Activated CD8-positive, alpha-beta memory T cell treated with anti-CD3 and anti-CD28 coated beads, Interleukin-2, amount 50 U/mL, for 4 hours (primary cell): ENCODE results near the gene PARP2.
"Not testable (repeated sequence)": the region's sequence is repeated elsewhere in the genome, so short reads cannot be mapped to it uniquely, and the experiment has no call there.

Source experiments
- DNase-seq: peaks from one replicate; pipeline ENCODE4 v3.0.0-alpha.2; 2020

Gene PARP2

GRCh38 chr14:20343092-20343861, at the start of gene PARP2:
PARP2 (plus strand) TSS chr14:20343635; CDS start chr14:20343642, 7 bp downstream.
- DNase-seq: peak; percentile 87

DNA sequence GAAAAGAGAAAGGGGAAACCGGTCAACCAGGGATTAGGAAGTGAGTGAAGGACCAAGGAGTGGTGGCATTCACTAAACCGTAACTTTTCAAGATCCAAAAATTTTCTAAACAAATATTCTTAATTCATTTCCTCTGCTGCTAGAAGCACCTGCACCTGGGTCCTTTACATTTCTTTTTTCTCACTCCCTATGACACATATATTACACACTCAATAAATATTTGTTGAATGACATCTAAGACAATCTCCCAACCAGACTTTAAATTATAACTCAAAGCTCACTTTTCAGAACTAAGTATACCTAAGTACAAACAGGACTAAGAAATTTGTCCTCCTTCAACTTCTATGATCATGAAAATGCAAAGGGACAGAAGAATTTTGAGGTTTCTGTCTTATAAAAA, 48.8 kb upstream of the PARP2 start:
- DNase-seq: no peak

- DNase-seq: no peak
Observed at GRCh38 chr14:20295067-20295466, 48.4 kb upstream of the PARP2 start.

- DNase-seq: no peak
Observed at GRCh38 chr14:20302042-20302755, 41.2 kb upstream of the PARP2 start.

- peak; percentile 90 for DNase-seq
Observed at GRCh38 chr14:20305265-20306078, 38.0 kb upstream of the PARP2 start, which contains the start of gene TTC5. TTC5 (minus strand) TSS chr14:20305951; CDS start chr14:20305937, 14 bp downstream.

DNA sequence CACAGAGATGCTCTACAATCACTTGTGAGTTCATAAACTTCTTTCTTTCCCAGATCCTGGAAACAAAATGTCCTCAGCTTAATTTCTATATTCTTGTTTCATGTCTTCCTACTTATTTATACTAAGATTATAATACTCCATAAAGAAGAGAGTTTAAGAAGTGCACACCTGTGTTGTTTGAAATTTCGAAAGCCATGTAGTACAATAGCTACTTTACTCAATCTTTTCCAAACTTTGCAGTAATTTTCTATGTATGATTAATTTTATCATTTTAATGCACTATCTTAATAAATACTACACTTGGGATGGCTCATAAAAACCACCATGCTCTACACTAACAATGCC, 37.4 kb upstream of the PARP2 start:
- no peak for DNase-seq

GRCh38 chr14:20314026-20314425, 29.4 kb upstream of the PARP2 start:
- no peak for DNase-seq

GRCh38 chr14:20317720-20318119, 25.7 kb upstream of the PARP2 start:
- no peak for DNase-seq

- no peak for DNase-seq
Observed at GRCh38 chr14:20327005-20327869, 16.2 kb upstream of the PARP2 start.

- DNase-seq: no peak
Observed at GRCh38 chr14:20328705-20329104, 14.7 kb upstream of the PARP2 start.

DNA sequence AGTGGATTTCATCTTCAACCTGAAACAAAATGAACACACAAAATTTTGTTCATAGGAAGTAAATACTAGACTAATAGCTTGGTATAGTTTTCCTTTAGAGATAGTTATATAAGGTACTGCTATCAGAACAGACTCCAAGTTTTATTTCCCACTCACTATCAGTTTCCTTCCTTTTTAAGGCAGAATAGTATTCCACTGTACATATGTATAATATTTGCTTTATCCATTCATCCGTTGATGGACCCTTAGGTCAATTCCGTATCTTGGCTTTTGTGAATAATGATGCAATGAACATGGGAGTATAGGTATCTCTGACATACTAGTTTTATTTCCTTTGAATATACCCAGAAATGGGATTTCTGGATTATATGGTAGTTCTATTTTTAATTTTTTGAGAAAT, 14.1 kb upstream of the PARP2 start:
- no peak for DNase-seq

DNA sequence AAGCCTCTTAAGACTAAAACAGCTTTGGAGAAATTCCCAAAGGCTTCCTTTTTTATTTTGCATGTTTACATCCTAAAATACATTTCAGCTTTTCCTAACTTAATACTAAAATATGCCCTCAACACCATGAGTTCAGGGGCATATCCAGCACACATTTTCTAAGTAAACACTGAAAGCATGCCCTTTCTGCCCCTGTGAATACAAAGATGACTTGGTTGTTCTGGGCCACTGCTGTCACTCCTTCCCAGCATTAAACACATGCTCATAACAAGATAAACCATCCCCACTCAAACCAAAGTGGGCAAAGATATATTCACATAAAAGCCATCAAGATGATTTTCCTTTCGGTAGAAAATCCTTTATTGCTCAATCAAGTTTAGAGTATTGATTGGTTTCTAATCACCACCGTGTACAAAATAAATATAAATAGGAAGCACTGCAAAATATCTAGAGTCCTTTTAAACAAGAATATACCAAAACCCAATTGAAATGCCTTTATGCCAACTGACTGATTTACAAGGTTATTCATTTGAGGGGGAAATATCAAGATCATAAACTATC, 12.3 kb upstream of the PARP2 start:
- DNase-seq: no peak

GRCh38 chr14:20332431-20332787, 11.0 kb upstream of the PARP2 start:
- no peak for DNase-seq

DNA sequence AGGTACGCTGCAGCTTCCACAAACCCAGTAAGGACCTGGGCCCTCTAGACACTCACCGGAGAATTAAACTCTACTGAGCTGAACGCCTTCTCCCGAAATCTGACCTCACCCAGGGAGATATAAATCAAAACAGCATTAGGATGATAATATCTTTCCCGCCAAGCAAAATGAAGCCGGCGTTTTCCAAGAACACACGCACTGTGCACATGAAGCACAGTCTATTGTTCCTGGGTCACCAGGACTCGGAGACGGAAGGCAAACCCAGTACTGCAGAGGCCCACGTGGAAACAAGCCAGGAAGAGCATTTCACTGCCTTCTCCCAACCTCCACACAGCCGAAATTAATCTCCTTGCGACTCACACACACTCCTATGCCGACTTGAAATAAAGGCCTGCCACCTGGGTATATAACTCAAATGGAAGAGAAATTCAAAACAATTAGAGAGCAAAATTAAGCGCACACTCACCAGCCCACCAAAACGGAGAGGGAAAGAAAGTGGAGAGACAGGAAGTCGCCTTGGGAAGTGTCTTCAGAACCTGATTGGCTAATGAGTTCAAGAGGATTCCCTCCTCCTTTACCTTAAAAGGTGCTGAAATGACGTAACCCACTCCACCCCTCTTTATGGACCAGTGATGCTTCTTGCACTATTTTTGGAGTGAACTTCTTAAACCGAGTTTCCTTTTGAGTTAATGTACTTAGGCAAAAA, 10.5 kb upstream of the PARP2 start, which contains the start of gene CCNB1IP1:
TSS of gene CCNB1IP1 (minus strand) at position 492 of the 706 bp plus-strand sequence. CDS start 16,756 bp downstream, outside the sequence.
- peak; percentile 24 for DNase-seq

DNA sequence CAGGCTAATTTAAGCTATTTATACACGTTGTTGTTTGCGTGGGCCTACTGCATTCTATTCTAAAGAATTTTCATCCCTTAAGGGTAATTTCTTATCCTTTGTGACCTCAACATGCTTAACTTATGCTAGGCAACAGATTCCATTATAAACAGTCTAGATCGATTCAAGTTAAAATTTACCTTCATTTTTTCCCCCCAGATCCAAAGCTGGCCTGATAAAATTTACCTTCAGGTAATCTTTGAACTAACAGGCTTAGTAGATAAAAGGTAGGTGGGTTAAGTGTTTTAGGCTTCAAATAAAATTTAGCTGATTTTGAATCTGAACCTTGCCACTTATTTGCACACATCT, 10.0 kb upstream of the PARP2 start:
- DNase-seq: no peak

DNA sequence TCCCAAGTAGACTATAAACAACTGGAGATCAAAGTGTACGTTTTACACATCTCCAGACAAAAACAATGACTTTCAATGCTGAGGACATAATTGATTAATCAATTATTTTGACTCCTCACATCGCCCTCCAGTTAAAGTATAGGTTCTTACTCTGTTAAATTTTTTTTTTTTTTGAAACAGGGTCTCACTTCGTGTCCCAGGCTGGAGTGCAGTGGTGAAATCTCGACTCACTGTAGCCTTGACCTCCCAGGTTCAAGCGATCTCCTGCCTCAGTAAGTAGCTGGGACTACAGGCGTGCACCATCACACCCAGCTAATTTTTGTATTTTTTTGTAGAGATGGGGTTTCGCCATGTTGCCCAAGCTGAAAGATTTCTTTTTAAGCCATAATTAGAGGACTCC, 9.4 kb upstream of the PARP2 start:
- DNase-seq: no peak

GRCh38 chr14:20341032-20341431, 2.4 kb upstream of the PARP2 start:
- not testable (repeated sequence) for DNase-seq

DNA sequence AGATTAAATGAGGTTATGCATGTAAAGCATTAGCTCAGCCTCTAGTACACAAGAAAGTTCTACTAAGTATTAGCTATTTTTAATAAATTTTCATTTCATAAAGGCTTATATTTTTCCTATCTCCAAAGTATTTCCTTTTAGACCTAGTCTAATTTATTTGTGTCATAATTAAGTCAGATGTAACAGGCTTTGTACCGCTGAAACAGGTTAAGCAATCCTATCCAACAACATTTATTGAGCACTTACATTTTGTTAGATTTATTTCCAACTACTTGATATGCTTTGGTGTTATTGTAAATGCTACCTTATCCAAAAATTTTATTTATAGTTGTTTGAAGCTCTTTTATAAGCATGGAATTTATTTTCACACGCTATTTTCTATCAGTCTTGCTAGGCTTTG, 1.8 kb upstream of the PARP2 start:
- no peak for DNase-seq

- DNase-seq: no peak
Observed at GRCh38 chr14:20343862-20344220, 406 bp downstream of the PARP2 start.

DNA sequence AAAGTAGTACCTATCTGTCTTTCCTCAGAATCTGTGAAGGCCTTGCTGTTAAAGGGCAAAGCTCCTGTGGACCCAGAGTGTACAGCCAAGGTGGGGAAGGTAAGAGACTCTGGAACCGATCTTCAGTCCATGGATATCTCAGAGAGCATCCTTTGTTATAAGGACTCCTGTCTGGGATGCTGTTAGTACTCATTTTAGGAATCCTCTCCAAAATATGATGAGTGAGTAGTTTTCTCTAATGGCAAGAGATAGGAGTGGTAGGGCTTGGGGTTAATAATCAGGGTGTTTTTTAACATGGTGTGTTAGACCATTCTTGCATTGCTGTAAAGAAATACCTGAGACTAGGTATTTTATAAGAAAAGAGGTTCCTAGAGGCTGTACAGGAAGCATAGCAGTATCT, 1.9 kb downstream of the PARP2 start:
- no peak for DNase-seq

- no peak for DNase-seq
Observed at GRCh38 chr14:20346713-20347112, 3.3 kb downstream of the PARP2 start.

DNA sequence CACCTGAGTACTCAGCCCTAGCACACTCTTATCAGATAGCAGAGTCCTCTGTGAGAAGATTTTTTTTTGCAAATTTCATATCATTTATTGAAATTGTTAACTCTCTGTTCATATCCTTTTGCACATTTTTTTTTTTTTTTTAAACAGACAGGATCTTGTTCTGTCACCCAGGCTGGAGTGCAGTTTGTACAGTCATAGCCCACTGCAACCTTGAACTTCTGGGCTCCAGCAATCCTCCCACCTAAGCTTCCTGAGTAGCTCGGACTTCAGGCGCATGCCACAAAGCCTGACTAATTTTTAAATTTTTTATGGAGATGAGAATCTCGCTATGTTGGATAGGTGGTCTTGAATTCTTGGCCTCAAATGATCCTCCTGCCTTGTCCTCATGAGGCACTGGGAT, 4.3 kb downstream of the PARP2 start:
- DNase-seq: no peak
